ENCODE data around the gene DIPK1A. TPM values are rescaled to one million over a fixed set of nuclear protein-coding genes. Genes with fewer than 3 reads are reported as not detected.
A peak's percentile ranks its signal among the peaks of the same experiment; 100 is the strongest.

DIPK1A gene
- total RNA-seq, 4 donors from 2014 or later = 3.8 to 7.6 (median 6.7) TPM

GRCh38 chr1:92956254-92957029 is 4.8 kb downstream of the DIPK1A start:
- no peak for TF ChIP-seq POLR2A (IDR thresholded peaks at IDR 0.05)
- TF ChIP-seq CTCF (IDR thresholded peaks at IDR 0.05) = no peak
- no peak for DNase-seq (ENCODE audit: low spot score in 2 of 2)
- H3K4me3 ChIP-seq (ENCODE audit: low read depth, poor library complexity, severe bottlenecking) = no peak overlapping the region
- WGBS, 2 donors = 85 to 89% methylated on average over 2 of the region's 2 CpGs
- intact Hi-C loops (cut with DNase I; ENCODE audit: low total_unique reads) = no loop called here

- intact Hi-C loops (cut with DNase I; ENCODE audit: low total_unique reads) = no loop called here
- WGBS, 2 donors = 76 to 79% methylated on average over 3 of the region's 3 CpGs
Measured at GRCh38 chr1:92953491-92953890, 7.8 kb downstream of the DIPK1A start.

GRCh38 chr1:92952714-92953113 is 8.5 kb downstream of the DIPK1A start:
- H3K4me3 ChIP-seq (ENCODE audit: low read depth, poor library complexity, severe bottlenecking) = no peak overlapping the region
- no peak for DNase-seq (ENCODE audit: low spot score in 2 of 2)
- intact Hi-C loops (cut with DNase I; ENCODE audit: low total_unique reads) = no loop called here
- TF ChIP-seq CTCF (IDR thresholded peaks at IDR 0.05) (no peak), POLR2A (IDR thresholded peaks at IDR 0.05) (no peak)
- 95 to 98% methylated on average over 1 of the region's 1 CpG for WGBS, 2 donors

More at GRCh38 chr1:92953491-92953890, 7.8 kb downstream of the DIPK1A start:
- no peak for TF ChIP-seq POLR2A (IDR thresholded peaks at IDR 0.05)
- TF ChIP-seq CTCF (IDR thresholded peaks at IDR 0.05) = no peak
- no peak overlapping the region for H3K4me3 ChIP-seq (ENCODE audit: low read depth, poor library complexity, severe bottlenecking)
- no peak for DNase-seq (ENCODE audit: low spot score in 2 of 2)

- WGBS, 2 donors = 61 to 64% methylated on average over 4 of the region's 4 CpGs
- peak in 1 of 2 donors; percentile 44 for DNase-seq (ENCODE audit: low spot score in 2 of 2)
- no peak overlapping the region for H3K4me3 ChIP-seq (ENCODE audit: low read depth, poor library complexity, severe bottlenecking)
- TF ChIP-seq POLR2A (IDR thresholded peaks at IDR 0.05) = no peak
- no peak for TF ChIP-seq CTCF (IDR thresholded peaks at IDR 0.05)
- intact Hi-C loops (cut with DNase I; ENCODE audit: low total_unique reads) = no loop called here
Measured at GRCh38 chr1:92951141-92951582, 10.1 kb downstream of the DIPK1A start.

GRCh38 chr1:92949937-92950817 is 11.1 kb downstream of the DIPK1A start:
- no peak overlapping the region for H3K4me3 ChIP-seq (ENCODE audit: low read depth, poor library complexity, severe bottlenecking)
- intact Hi-C loops (cut with DNase I; ENCODE audit: low total_unique reads) = no loop called here
- no peak for DNase-seq (ENCODE audit: low spot score in 2 of 2)
- WGBS, 2 donors = 74 to 80% methylated on average over 7 of the region's 7 CpGs
- no peak for TF ChIP-seq POLR2A (IDR thresholded peaks at IDR 0.05)
- TF ChIP-seq CTCF (IDR thresholded peaks at IDR 0.05) = no peak
